Measurements from ENCODE around the gene DCP1B. TPM values are rescaled to one million over a fixed set of nuclear protein-coding genes. Genes with fewer than 3 reads are reported as not detected.

Gene DCP1B
- total RNA-seq = 19.2 and 19.8 TPM in 2 replicates
- long read RNA-seq, transcript DCP1B-201 (9 exons, 2,086 nt) = major isoform, 10 of 12 reads
- long read RNA-seq, partial matches to known transcripts = 2 of 12 reads
- long read RNA-seq, other reads (novel, unspliced or antisense) = 0 of 12 reads

GRCh38 chr12:2004113-2004929 lies at the start of gene DCP1B:
DCP1B (minus strand) TSS chr12:2004457; CDS start chr12:2004431, 26 bp downstream.
- Mint-ChIP-seq H3K27me3 (ENCODE audit: low read depth) (no peaks in the 10 kb centered on the region), H3K9me3 (no peaks in the 10 kb centered on the region), H3K36me3 (ENCODE audit: low read depth) (no peaks in the 10 kb centered on the region), H3K4me3 (peak within 1 kb of the TSS; percentile 100), H3K27ac (ENCODE audit: unreplicated experiment) (peak within 1 kb of the TSS; percentile 99), H3K4me1 (peaks cover 38% of the 10 kb centered on the region)
- TF ChIP-seq CTCF (conservative IDR thresholded peaks at IDR 0.05) = peak; percentile 47
- DNase-seq (ENCODE audit: low read depth, low spot score) = peak; percentile 94

- H3K27me3 Mint-ChIP-seq (ENCODE audit: low read depth) = peaks cover 87% of the 10 kb centered on the region
- DNase-seq (ENCODE audit: low read depth, low spot score) = no peak
- TF ChIP-seq CTCF (conservative IDR thresholded peaks at IDR 0.05) = no peak
- no peaks in the 10 kb centered on the region for H3K9me3 Mint-ChIP-seq
- H3K27ac Mint-ChIP-seq (ENCODE audit: unreplicated experiment) = no peak overlapping the region
- no peak overlapping the region for H3K4me3 Mint-ChIP-seq
- no peaks in the 10 kb centered on the region for H3K36me3 Mint-ChIP-seq (ENCODE audit: low read depth)
- H3K4me1 Mint-ChIP-seq = peaks cover 23% of the 10 kb centered on the region
Measured at GRCh38 chr12:2053691-2054090, 49.4 kb upstream of the DCP1B start.

- H3K27me3 Mint-ChIP-seq (ENCODE audit: low read depth) = peaks cover 87% of the 10 kb centered on the region
- H3K36me3 Mint-ChIP-seq (ENCODE audit: low read depth) = no peaks in the 10 kb centered on the region
- no peaks in the 10 kb centered on the region for H3K9me3 Mint-ChIP-seq
- peaks cover 23% of the 10 kb centered on the region for H3K4me1 Mint-ChIP-seq
- no peak within 1 kb of the TSS for H3K27ac Mint-ChIP-seq (ENCODE audit: unreplicated experiment)
- peak within 1 kb of the TSS; percentile 88 for H3K4me3 Mint-ChIP-seq
- peak; percentile 46 for DNase-seq (ENCODE audit: low read depth, low spot score)
- peak; percentile 48 for TF ChIP-seq CTCF (conservative IDR thresholded peaks at IDR 0.05)
Measured at GRCh38 chr12:2052826-2053678, 48.8 kb upstream of the DCP1B start, which contains the start of gene CACNA1C. CACNA1C (plus strand) TSS chr12:2052987; CDS start chr12:2053563, 576 bp downstream.

- Mint-ChIP-seq H3K27ac (ENCODE audit: unreplicated experiment) (no peak overlapping the region), H3K27me3 (ENCODE audit: low read depth) (peaks cover 87% of the 10 kb centered on the region), H3K9me3 (no peaks in the 10 kb centered on the region), H3K4me3 (peak overlapping the region; percentile 86), H3K4me1 (peaks cover 23% of the 10 kb centered on the region), H3K36me3 (ENCODE audit: low read depth) (no peaks in the 10 kb centered on the region)
- DNase-seq (ENCODE audit: low read depth, low spot score) = no peak
- no peak for TF ChIP-seq CTCF (conservative IDR thresholded peaks at IDR 0.05)
Measured at GRCh38 chr12:2051700-2052621, 47.7 kb upstream of the DCP1B start.

Data from neural crest cell (in vitro differentiated cells).